Endometrium (tissue), 2 donors: ENCODE measurements around the gene MMRN1.

Source experiments
- FAIRE-seq: peaks from 2 replicates; lab custom pipeline; 2012; peaks lifted over from hg19 to GRCh38; lab: Jason Lieb, UNC
- donor health status: control.
- donor health status: control.

MMRN1 gene

GRCh38 chr4:89995006-89995405 is 100.4 kb downstream of the MMRN1 start:
- no peak for FAIRE-seq

- FAIRE-seq = no peak
Observed at GRCh38 chr4:89995814-89996213, 101.2 kb downstream of the MMRN1 start.

GRCh38 chr4:89997171-89997704 is 102.6 kb downstream of the MMRN1 start:
- FAIRE-seq = no peak

- FAIRE-seq = no peak
Observed at GRCh38 chr4:89998469-89999011, 103.9 kb downstream of the MMRN1 start.

GRCh38 chr4:90001023-90001422 is 106.4 kb downstream of the MMRN1 start:
- no peak for FAIRE-seq

- FAIRE-seq = no peak
Observed at GRCh38 chr4:90002441-90003062, 107.9 kb downstream of the MMRN1 start.
